Endothelial cell of umbilical vein (primary cell): Measurements from ENCODE around the gene TFAP2A.

Experiments used
- MYC ChIP-seq: IDR thresholded peaks from one replicate; pipeline ENCODE4 v1.6.1; 2011; ENCODE audit warnings: mild to moderate bottlenecking, low read depth, low read length
- POLR2A ChIP-seq: IDR thresholded peaks from 2 replicates; pipeline ENCODE4 v1.6.1; 2012; ENCODE audit warnings: low read depth, mild to moderate bottlenecking, control low read depth, low read length
- TF ChIP-seq, protein P1 (sequence below), 2 donors: IDR thresholded peaks; 1 replicate in 1 of 2; 2 replicates in 1 of 2; pipeline ENCODE4 v1.5.1; 2011; ENCODE audit warnings: low read length in 2 of 2, mild to moderate bottlenecking in 2 of 2, moderate library complexity in 2 of 2, control low read depth in 1 of 2, inconsistent platforms in 1 of 2, low read depth in 1 of 2; ENCODE audit not compliant: insufficient read depth in 1 of 2; ENCODE audit errors: extremely low read depth in 1 of 2

DNA sequence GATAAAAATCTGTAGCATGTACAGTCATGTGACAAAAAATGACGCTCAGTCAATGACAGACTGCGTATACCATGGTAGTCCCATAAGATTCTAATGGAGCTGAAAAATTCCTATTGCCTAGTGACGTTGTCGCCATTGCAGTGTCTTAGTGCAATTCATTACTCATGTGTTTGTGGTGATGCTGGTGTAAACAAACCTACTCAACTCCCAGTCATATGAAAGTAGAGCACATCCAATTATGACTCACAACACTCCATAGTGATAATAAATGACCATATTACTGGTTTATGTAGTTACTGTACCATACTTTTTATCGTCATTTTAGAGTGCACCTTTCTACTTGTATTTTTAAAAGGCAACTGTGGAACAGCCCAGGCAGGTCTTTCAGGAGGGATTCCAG, 45.0 kb downstream of the TFAP2A start:
- TF ChIP-seq, protein P1, sequence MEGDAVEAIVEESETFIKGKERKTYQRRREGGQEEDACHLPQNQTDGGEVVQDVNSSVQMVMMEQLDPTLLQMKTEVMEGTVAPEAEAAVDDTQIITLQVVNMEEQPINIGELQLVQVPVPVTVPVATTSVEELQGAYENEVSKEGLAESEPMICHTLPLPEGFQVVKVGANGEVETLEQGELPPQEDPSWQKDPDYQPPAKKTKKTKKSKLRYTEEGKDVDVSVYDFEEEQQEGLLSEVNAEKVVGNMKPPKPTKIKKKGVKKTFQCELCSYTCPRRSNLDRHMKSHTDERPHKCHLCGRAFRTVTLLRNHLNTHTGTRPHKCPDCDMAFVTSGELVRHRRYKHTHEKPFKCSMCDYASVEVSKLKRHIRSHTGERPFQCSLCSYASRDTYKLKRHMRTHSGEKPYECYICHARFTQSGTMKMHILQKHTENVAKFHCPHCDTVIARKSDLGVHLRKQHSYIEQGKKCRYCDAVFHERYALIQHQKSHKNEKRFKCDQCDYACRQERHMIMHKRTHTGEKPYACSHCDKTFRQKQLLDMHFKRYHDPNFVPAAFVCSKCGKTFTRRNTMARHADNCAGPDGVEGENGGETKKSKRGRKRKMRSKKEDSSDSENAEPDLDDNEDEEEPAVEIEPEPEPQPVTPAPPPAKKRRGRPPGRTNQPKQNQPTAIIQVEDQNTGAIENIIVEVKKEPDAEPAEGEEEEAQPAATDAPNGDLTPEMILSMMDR (IDR thresholded peaks at IDR 0.05; ENCODE audit: extremely low read depth in 1 of 2, insufficient read depth in 1 of 2, low read depth in 1 of 2, low read length in 2 of 2): no peak
- no peak for TF ChIP-seq MYC
- TF ChIP-seq POLR2A: no peak
